HG03045 (cell line): ENCODE measurements around the gene PLEKHN1.
A peak's percentile ranks its signal among the peaks of the same experiment; 100 is the strongest.

Experiments
- ATAC-seq: cut with Tn5 transposase; IDR thresholded peaks from one replicate; pipeline ENCODE4 v1.9.1; 2021; ENCODE audit warnings: mild to moderate bottlenecking, moderate library complexity; ENCODE audit not compliant: unreplicated experiment

The PLEKHN1 gene

GRCh38 chr1:966135-966703 lies at the start of gene PLEKHN1:
PLEKHN1 (plus strand) TSS chr1:966482; CDS start chr1:966532, 50 bp downstream.
- peak; percentile 27 for ATAC-seq

DNA sequence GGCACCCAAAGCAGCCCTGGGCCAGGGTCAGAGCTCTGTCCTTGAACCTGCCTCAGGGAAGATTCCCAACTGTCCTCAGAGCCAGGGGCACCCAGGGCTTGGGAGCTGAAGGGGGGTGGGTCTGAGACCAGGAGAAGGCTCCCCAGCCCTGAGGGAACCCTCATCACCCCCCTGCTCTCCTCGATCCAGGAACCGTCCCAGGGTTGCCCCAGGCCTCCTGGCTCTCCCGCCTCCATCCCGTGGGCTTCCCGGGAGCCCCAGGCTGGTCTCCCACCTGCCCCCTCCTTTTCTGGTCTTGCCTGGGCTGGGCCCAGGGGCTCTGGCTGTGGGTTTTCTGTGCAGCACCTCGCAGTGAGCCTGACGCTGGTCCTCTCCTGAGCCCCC lies 49.2 kb upstream of the PLEKHN1 start:
- ATAC-seq, result no peak

DNA sequence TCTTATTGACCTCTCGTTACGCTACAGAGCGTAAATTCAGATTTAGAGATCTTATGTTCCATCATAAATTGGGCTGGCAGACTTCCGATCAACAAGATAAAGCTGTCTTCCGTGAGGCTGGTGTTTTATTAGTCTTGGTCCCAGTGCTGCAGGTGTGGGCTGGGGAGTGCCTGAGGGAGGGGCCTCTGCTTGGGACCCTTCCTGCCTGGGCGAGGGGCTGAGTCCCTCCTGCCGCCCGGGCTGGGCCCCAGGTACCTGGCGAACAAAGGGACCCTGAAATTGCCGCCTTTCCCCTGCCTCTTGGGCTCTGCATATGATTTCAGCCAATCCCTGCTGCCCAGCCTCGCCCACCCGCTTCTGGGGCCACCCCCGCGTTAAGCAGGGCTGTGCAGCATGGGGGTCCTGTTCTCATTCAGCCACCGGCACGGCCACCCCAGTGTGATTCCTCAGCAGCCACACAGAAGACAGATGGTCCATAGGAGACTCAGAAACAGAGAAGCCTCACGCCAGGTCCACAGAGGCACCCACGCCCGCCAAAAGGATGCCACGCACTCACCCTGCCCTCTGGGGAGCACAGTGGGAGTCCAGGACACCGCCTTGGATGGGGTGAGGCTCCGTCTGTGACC lies 48.7 kb upstream of the PLEKHN1 start:
- ATAC-seq, result no peak

- ATAC-seq, result no peak
These were observed 47.9 kb upstream of the PLEKHN1 start for GRCh38 chr1:918353-918752.

DNA sequence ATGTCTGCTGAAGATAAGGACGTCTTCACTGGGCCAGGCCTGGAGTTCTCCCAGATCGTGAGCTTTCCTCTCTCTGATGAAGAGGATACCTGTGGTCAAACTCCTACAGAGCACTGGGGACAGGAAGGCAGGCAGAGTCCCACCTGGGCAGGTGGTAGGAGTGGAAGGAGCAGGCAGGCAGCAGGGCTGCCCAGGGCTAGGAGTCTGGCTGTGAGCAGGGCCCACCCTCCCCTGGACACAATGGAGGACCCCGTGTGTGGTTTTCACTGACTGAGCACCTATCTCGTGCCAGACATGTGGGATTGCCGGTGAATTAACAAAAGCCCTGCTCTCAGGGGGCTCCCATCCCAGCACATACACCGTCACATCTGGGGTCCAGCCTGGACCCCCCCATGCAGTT lies 47.4 kb upstream of the PLEKHN1 start:
- no peak for ATAC-seq

GRCh38 chr1:919271-919872 lies 46.9 kb upstream of the PLEKHN1 start:
- ATAC-seq, result no peak

DNA sequence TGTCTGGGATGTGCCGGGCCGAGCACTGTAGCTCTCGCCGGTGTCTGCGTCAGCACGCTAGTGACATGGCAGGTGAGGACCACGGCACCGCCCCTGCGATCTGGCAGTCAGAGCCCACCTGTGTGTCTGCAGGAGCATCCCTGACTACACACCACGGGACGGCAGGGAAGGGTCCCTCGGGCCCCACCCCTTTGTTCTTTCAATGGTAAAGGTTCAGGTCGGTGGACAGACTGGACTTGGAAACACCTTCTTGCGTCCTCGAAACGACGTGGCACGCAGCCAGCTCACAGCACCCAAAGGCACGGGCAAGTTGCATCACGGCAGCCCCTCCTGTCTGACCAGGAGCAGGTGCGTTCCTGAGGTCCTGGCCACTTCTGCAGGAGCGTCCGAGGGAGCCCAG lies 46.3 kb upstream of the PLEKHN1 start:
- no peak for ATAC-seq

DNA sequence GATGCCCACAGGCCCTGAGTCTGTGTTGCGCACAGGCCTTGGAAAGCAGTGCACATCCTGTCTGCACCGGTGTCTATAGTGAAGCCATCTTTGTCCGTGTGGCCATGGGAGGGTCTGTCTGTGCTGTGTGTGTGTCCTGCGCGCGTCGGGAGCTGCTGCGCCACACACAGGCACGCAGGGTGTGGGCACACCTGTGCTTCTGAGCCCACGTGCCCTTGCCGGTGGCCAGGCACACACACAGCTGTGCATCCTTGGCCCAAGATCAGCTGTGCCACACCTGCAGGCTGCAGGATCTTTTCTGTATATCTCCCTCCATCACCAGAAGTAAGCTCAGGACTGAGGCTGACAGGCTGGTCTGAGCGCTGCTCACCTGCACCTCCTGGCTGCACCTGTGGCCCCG lies 45.8 kb upstream of the PLEKHN1 start:
- ATAC-seq, result no peak

- ATAC-seq, result no peak
These were observed 45.1 kb upstream of the PLEKHN1 start for GRCh38 chr1:921011-921837.

DNA sequence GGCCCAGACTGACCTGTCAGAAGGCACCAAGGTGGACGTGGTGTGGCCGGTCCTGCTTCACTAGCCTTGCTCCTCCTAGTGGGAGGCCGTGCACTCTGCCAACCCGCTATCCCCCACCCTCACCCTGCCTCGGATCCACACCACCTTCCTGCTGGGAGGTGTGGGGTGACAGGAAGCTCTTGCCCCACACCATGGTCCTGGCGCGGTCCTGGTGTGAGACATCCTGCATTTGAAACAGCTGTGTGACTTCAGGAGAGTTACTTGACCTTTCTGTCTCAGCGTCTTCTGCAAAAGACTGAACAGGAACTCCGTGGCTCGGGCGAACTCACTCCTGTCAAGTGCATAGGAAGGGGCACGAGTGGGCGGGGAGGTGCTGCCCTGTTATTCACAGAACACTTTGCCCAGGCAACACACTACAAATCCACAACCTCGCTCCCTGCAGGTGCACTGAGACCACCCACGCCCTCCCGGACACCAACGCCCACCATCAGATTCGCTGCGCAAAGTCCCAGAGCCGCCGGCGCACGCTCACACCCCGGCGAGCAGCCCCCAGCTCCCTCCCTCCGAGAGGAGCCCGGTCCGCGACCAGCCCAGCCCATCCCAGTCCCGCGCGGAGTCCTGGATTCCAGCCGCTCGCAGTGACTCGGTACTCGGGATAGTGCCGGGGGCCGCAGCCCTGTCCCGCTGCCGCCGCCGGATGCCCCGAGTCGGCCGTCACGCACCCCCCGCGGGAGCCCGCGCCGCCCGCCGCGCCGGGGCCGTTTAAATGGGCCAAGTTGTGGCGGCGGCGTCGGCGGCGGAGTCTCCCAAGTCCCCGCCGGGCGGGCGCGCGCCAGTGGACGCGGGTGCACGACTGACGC lies 42.9 kb upstream of the PLEKHN1 start, which contains the start of gene SAMD11:
Gene SAMD11 (plus strand): TSS at position 793 of the 860 bp plus-strand sequence. CDS start 509 bp downstream, outside the sequence.
- no peak for ATAC-seq

DNA sequence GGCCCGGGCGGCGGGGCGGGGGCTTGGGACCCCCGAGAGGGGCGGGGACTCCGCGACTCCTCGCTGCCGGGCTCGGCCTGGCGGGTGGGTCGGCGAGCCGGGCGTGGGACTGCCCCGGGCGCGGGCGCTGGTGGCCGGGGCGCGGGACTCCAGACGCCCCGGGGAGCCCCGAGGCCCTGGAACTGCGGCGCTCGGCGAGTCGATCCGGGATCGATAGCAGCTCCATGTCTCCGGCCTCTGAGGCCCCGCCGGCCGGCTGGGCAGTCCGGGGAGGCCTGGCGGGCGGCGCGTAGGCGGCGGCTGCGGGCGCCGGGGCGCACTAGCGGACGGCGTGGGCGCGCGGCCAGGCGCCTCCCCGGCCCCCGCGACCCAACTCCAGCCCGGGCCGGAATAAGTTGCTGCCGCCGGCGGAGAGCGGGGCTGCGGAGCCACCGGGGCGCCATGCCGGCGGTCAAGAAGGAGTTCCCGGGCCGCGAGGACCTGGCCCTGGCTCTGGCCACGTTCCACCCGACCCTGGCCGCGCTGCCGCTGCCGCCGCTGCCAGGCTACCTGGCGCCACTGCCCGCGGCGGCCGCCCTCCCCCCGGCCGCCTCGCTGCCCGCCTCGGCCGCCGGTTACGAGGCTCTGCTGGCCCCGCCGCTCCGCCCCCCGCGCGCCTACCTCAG lies 42.2 kb upstream of the PLEKHN1 start:
- no peak for ATAC-seq

GRCh38 chr1:924656-925560 lies 41.4 kb upstream of the PLEKHN1 start:
- no peak for ATAC-seq

DNA sequence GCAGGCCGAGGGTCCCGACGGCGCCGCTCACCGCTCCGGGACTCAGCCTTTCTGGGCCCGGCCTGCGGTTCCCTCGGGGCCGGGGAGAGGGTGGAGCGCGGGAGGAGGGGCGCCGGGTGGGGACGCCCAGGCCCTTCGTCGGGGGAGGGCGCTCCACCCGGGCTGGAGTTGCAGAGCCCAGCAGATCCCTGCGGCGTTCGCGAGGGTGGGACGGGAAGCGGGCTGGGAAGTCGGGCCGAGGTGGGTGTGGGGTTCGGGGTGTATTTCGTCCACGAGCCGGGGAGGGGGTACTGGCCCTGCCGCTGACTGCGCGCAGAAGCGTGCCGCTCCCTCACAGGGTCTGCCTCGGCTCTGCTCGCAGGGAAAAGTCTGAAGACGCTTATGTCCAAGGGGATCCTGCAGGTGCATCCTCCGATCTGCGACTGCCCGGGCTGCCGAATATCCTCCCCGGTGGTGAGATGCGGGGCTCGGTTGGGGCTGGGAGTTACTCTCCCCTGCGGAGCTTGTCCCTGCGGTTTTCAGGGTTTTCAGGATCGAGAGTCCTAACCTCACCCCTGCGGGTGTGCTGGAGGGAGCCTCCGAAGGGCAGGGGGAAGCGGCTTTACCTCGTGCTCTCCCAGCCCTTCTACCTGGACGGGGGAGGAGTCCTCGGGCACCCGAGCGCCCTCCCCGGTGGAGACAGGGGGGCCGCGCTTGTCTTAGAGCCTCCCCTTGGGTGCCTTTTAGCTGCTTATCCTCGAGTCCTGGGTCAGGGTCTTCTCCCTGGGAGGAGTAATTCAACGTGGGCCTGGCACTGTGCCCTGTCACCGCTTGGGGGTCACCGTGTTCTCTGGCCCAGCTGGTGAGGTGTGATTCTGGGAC lies 40.5 kb upstream of the PLEKHN1 start:
- ATAC-seq, result no peak

DNA sequence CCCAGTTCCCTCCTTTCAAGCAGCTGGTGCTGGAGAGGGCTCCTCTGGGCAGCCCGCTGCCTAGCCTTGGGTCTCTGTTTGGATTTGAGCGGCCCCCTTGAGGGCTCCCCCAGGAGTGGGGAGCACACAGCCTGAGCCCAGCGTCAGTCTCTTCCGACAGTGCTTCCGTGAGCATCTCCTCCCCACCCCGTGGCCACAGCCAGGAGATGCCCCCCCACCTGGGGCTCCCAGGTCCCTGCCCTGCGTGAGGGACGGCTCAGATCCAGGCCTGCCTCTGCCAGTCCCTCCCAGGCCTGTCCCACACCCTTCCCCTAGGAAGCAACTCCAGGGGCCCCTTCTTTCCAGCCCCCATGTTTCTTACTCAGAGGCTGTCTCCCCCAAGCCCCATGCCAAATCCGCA lies 39.0 kb upstream of the PLEKHN1 start:
- no peak for ATAC-seq

GRCh38 chr1:927748-928147 lies 38.5 kb upstream of the PLEKHN1 start:
- no peak for ATAC-seq

- ATAC-seq, result no peak
These were observed 37.2 kb upstream of the PLEKHN1 start for GRCh38 chr1:928825-929661.
